H1 (cell line): ENCODE measurements around the gene ZYX. TPM values are rescaled to one million over a fixed set of nuclear protein-coding genes. Genes with fewer than 3 reads are reported as not detected.

Experiments
- CREB1 ChIP-seq: IDR thresholded peaks from 2 replicates; pipeline ENCODE4 v1.6.1; 2012; ENCODE audit warnings: inconsistent platforms
- CTCF ChIP-seq, 3 experiments: IDR thresholded peaks; 1 replicate in 2 of 3; 2 replicates in 1 of 3; pipeline versions ENCODE4 v1.5.1 to v1.6.1; 2011; ENCODE audit warnings: low read length in 3 of 3, mild to moderate bottlenecking in 3 of 3, inconsistent platforms in 2 of 3, low read depth in 1 of 3, moderate library complexity in 1 of 3; ENCODE audit not compliant: insufficient read depth in 1 of 3; ENCODE audit errors: control extremely low read depth in 1 of 3
- E2F6 ChIP-seq: IDR thresholded peaks from 2 replicates; pipeline ENCODE4 v1.6.1; 2012; ENCODE audit warnings: inconsistent platforms
- GTF2F1 ChIP-seq: IDR thresholded peaks from 2 replicates; pipeline ENCODE4 v1.6.1; 2012; ENCODE audit warnings: low read depth, low read length, improper control_type of control experiment, borderline replicate concordance
- KDM1A ChIP-seq: fragments of 200-600, 300-600 bp; sonication (generic); IDR thresholded peaks from 2 replicates; pipeline ENCODE4 v1.7.1; 2016; ENCODE audit warnings: mild to moderate bottlenecking, low read length, borderline replicate concordance
- RBBP5 ChIP-seq: IDR thresholded peaks from 2 replicates; pipeline ENCODE4 v1.7.1; 2012; ENCODE audit warnings: low read depth, mild to moderate bottlenecking, inconsistent platforms, low read length, moderate library complexity, borderline replicate concordance
- SP1 ChIP-seq: IDR thresholded peaks from 2 replicates; pipeline ENCODE4 v1.6.1; 2011; ENCODE audit warnings: low read depth, low read length
- TEAD4 ChIP-seq: IDR thresholded peaks from 2 replicates; pipeline ENCODE4 v1.6.1; 2012; ENCODE audit warnings: low read depth, low read length, inconsistent platforms, mixed read lengths
- polyA plus RNA-seq, 7 experiments: library from polyadenylated mRNA; depleted of rRNA in 3 of 7; stranded (reverse) in 5 of 7; unstranded in 2 of 7; fragments of >200 nt in 5 of 7; fragments of 200-250 nt in 2 of 7; gene quantifications; 1 replicate in 5 of 7; 2 replicates in 1 of 7; 4 replicates in 1 of 7; pipeline versions ENCODE4 v1.2.1 to v1.2.3, GENCODE V29; 2011 to 2013; ENCODE audit warnings: missing spikeins in 2 of 7, mixed read lengths in 2 of 7
- total RNA-seq: library from RNA; stranded (reverse); fragmentation: NEBNext Ultra II Directional; extraction: Animal tissue kit (Norgen Biotek cat#: 25700); gene quantifications from 2 replicates; pipeline ENCODE4 v1.2.1, GENCODE V29; 2021

ZYX gene
- total and polyA plus RNA-seq, 2 of the 8 experiments (the other 6 are each of a cell fraction or from before 2014, with no cell fraction given) = 40.6 to 159 TPM

- TF ChIP-seq RBBP5 (no peak), SP1 (no peak), CTCF (IDR thresholded peaks at IDR 0.05; ENCODE audit: control extremely low read depth in 1 of 3, insufficient read depth in 1 of 3, low read depth in 1 of 3, low read length in 3 of 3) (no peak), CREB1 (no peak), GTF2F1 (no peak), TEAD4 (no peak), E2F6 (no peak), KDM1A (no peak)
Measured at GRCh38 chr7:143417734-143418383, 36.7 kb downstream of the ZYX start (continued).
